Stomach (tissue), 9 donors: Measurements from ENCODE around the gene H2BK1. TPM values are rescaled to one million over a fixed set of nuclear protein-coding genes. Genes with fewer than 3 reads are reported as not detected.
A peak's percentile ranks its signal among the peaks of the same experiment; 100 is the strongest.

Source experiments
- DNase-seq, 2 donors: peaks; one replicate each; pipeline versions ENCODE4 v3.0.0 to v3.0.0-alpha.2; 2013 to 2019
- H3K27ac ChIP-seq, 5 donors: fragments of 200-600 bp in 4 of 5; sonication (generic) in 4 of 5; one replicate each; pipeline ENCODE4 v1.5.1; 2013 to 2019; ENCODE audit warnings: mild to moderate bottlenecking in 1 of 5, moderate library complexity in 1 of 5
- H3K27me3 ChIP-seq, 3 donors: fragments of 200-600 bp; sonication (generic); one replicate each; pipeline ENCODE4 v1.5.1; 2017 to 2019; ENCODE audit warnings: mixed run types in 1 of 3
- H3K36me3 ChIP-seq, 4 donors: fragments of 200-600 bp; sonication (generic); 1 replicate in 3 of 4; 2 replicates in 1 of 4; pipeline ENCODE4 v1.5.1; 2016 to 2019
- H3K4me1 ChIP-seq, 4 donors: fragments of 200-600 bp; sonication (generic); one replicate each; pipeline ENCODE4 v1.5.1; 2016 to 2019
- H3K4me3 ChIP-seq, 4 donors: fragments of 200-600 bp; sonication (generic) in 3 of 4; one replicate each; pipeline ENCODE4 v1.5.1; 2016 to 2019; ENCODE audit warnings: mild to moderate bottlenecking in 1 of 4
- H3K9me3 ChIP-seq, 4 donors: fragments of 200-600 bp; sonication (generic); one replicate each; pipeline ENCODE4 v1.5.1; 2016 to 2019
- CTCF ChIP-seq, 7 experiments: fragments of 450-650 bp in 4 of 7; fragments of 200-600 bp in 3 of 7; sonication (generic) in 3 of 7; IDR thresholded peaks; one replicate each; pipeline ENCODE4 v1.5.1; 2016 to 2019; ENCODE audit warnings: antibody characterized with exemption in 7 of 7, control low read depth in 2 of 7, mild to moderate bottlenecking in 1 of 7
- EP300 ChIP-seq: sonication (generic); formaldehyde crosslinking; IDR thresholded peaks from one replicate; pipeline ENCODE4 v1.6.1; 2017; ENCODE audit warnings: antibody characterized with exemption
- POLR2A ChIP-seq, 4 donors: fragments of 450-650 bp; IDR thresholded peaks; one replicate each; pipeline ENCODE4 v1.6.1; 2016; ENCODE audit warnings: antibody characterized with exemption in 4 of 4, control low read depth in 2 of 4, mild to moderate bottlenecking in 1 of 4, moderate library complexity in 1 of 4
- POLR2AphosphoS5 ChIP-seq, 3 donors: sonication (generic); formaldehyde crosslinking; IDR thresholded peaks; one replicate each; pipeline ENCODE4 v1.6.1; 2016; ENCODE audit warnings: antibody characterized with exemption in 3 of 3
- WGBS, 5 donors: extraction: QIAGEN DNeasy Blood & Tissue Kit in 3 of 5; methylation state at CpG; one replicate each; pipeline versions ENCODE4 v1.1.5 to v1.1.7; 2013 to 2018; 5-methylcytosine and 5-hydroxymethylcytosine counted together
- intact Hi-C: fragments of 100-400 bp; cut with DNase I; formaldehyde crosslinking; loops from one replicate; pipeline ENCODE4 v1.15.1; 2023; ENCODE audit warnings: low total_unique reads
- polyA plus RNA-seq, 3 donors: library from polyadenylated mRNA; stranded (reverse); fragments of 200-250 nt; gene quantifications; one replicate each; pipeline ENCODE4 v1.2.3, GENCODE V29; 2013
- total RNA-seq, 5 donors: library from RNA; depleted of rRNA; stranded (reverse); fragments of >200 nt; gene quantifications; one replicate each; pipeline versions ENCODE4 v1.1.0 to v1.2.3, GENCODE V29; 2014 to 2016
- donor health status: healthy with polysubstance abuse.
- donor health status: Bipolar disorder and iron deficiency.
- donor health status: healthy.

H2BK1 gene
- total and polyA plus RNA-seq, 8 donors = not detected

- intact Hi-C loops = no loop called here
- no peak for DNase-seq
- 81 to 85% (median 83%) methylated on average over 4 of the region's 4 CpGs for WGBS, 5 donors
- Histone ChIP-seq H3K4me3 (no peak overlapping the region), H3K9me3 (no peaks in the 10 kb centered on the region), H3K27ac (no peak overlapping the region), H3K4me1 (peaks cover 0 to 11% (median 5%) of the 10 kb centered on the region in 4 donors), H3K27me3 (peaks cover 0 to 52% (median 19%) of the 10 kb centered on the region in 3 donors), H3K36me3 (no peaks in the 10 kb centered on the region)
- no peak for TF ChIP-seq CTCF (IDR thresholded peaks at IDR 0.05)
- no peak for TF ChIP-seq EP300
- TF ChIP-seq POLR2A (IDR thresholded peaks at IDR 0.05) = no peak
- TF ChIP-seq POLR2AphosphoS5 (IDR thresholded peaks at IDR 0.05) = no peak
Measured at GRCh38 chr7:151201751-151202150, 8.5 kb downstream of the H2BK1 start.

DNA sequence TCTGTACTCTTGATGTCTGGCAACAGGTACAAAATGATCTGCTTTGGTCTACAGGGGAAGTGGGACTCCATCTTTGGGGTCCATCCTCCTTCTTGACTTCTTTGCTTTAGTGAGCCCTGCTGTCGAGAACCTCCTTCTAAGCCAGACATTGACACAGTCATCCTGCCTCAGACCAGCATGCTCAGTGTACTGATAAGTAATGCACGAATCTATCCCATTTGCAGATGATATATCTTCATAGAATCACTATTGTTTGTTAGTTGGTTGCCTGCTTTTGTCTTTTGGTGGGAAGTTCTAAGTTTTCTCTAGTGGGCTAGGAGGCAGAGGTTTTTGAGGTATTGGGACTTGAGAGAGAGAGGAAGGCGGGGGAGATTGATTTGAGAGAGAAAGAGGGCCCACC, 8.9 kb downstream of the H2BK1 start:
- no peak overlapping the region for H3K27ac ChIP-seq
- no peaks in the 10 kb centered on the region for H3K36me3 ChIP-seq
- intact Hi-C loops = no loop called here
- no peaks in the 10 kb centered on the region for H3K9me3 ChIP-seq
- peaks cover 0 to 11% (median 5%) of the 10 kb centered on the region in 4 donors for H3K4me1 ChIP-seq
- peaks cover 0 to 52% (median 18%) of the 10 kb centered on the region in 3 donors for H3K27me3 ChIP-seq
- 65 to 81% (median 71%) methylated on average over 3 of the region's 3 CpGs for WGBS, 5 donors
- DNase-seq = no peak
- H3K4me3 ChIP-seq = no peak overlapping the region
- no peak for TF ChIP-seq POLR2A (IDR thresholded peaks at IDR 0.05)
- TF ChIP-seq EP300 = no peak
- TF ChIP-seq POLR2AphosphoS5 (IDR thresholded peaks at IDR 0.05) = no peak
- no peak for TF ChIP-seq CTCF (IDR thresholded peaks at IDR 0.05)

DNA sequence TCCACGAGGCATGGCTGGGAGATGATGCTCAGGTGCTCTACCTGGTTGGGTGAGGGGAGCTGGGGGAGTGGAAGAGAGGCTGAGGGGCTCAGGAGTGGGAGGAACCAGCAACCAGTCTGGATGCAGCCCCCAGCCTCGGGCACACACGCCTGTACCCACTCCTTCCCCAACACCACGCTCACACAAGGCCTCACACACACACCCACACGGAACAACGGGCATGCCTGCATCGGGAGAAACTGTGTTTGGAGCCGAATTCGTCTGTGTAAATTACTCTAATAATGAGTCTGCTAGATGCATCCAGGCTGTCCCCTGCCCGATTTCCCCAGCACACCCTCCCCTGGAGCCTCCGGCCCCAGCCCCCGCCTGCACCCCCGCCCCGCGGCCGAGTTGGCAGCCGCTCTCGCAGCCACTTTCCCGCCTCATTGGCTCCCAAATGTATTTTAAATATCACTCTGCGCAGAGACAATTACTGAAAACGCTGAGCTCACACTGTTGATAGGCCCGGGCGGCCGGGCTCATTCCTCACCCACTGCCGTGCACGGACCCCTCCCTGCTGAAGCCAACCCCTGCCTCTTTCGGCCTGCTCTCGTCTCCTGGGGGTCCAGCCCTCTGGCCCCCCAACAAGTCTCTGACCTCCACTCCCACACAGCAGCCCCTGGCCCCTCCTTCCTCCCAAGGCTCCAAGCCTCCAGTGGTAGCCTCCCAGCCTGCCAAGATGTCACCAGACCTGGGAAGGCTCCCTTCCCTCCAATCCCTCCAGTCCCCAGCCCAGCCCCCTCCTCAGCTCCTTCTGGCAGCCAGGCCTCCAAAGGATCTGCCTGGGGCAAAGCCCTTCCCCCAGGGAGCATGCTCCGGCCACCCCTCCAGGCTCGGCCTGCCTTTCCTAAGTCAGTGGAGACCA, 11.1 kb downstream of the H2BK1 start:
- Histone ChIP-seq H3K27ac (no peak overlapping the region), H3K36me3 (no peaks in the 10 kb centered on the region), H3K9me3 (no peaks in the 10 kb centered on the region), H3K27me3 (peaks cover 0 to 51% (median 2%) of the 10 kb centered on the region in 3 donors), H3K4me3 (no peak overlapping the region), H3K4me1 (peaks cover 0 to 11% (median 5%) of the 10 kb centered on the region in 4 donors)
- TF ChIP-seq EP300 (no peak), POLR2A (IDR thresholded peaks at IDR 0.05) (no peak), CTCF (IDR thresholded peaks at IDR 0.05) (no peak), POLR2AphosphoS5 (IDR thresholded peaks at IDR 0.05) (no peak)
- intact Hi-C loops = no loop called here
- peak in 1 of 2 donors; percentile 80 for DNase-seq
- 43 to 59% (median 52%) methylated on average over 12 to 30 of the region's 30 CpGs for WGBS, 5 donors

- Histone ChIP-seq H3K4me3 (no peak overlapping the region), H3K36me3 (no peaks in the 10 kb centered on the region), H3K27ac (no peak overlapping the region), H3K27me3 (peaks cover 0 to 43% (median 0%) of the 10 kb centered on the region in 3 donors), H3K9me3 (no peaks in the 10 kb centered on the region), H3K4me1 (peaks cover 0 to 11% (median 5%) of the 10 kb centered on the region in 4 donors)
- intact Hi-C loops = no loop called here
- DNase-seq = no peak
- TF ChIP-seq EP300 (no peak), POLR2A (IDR thresholded peaks at IDR 0.05) (no peak), CTCF (IDR thresholded peaks at IDR 0.05) (no peak), POLR2AphosphoS5 (IDR thresholded peaks at IDR 0.05) (no peak)
Measured at GRCh38 chr7:151197932-151198331, 12.4 kb downstream of the H2BK1 start.
